DMS153 treated with DMSO at 0.1 percent for 48 hours (cell line): Measurements from ENCODE around the gene CAPN1.
"Not testable (repeated sequence)": the region's sequence is repeated elsewhere in the genome, so short reads cannot be mapped to it uniquely, and the experiment has no call there.

Source experiments
- DNase-seq: peaks from one replicate; lab custom pipeline; 2025; ENCODE audit not compliant: unreplicated experiment; lab: John Stamatoyannopoulos, UW

Gene CAPN1

DNA sequence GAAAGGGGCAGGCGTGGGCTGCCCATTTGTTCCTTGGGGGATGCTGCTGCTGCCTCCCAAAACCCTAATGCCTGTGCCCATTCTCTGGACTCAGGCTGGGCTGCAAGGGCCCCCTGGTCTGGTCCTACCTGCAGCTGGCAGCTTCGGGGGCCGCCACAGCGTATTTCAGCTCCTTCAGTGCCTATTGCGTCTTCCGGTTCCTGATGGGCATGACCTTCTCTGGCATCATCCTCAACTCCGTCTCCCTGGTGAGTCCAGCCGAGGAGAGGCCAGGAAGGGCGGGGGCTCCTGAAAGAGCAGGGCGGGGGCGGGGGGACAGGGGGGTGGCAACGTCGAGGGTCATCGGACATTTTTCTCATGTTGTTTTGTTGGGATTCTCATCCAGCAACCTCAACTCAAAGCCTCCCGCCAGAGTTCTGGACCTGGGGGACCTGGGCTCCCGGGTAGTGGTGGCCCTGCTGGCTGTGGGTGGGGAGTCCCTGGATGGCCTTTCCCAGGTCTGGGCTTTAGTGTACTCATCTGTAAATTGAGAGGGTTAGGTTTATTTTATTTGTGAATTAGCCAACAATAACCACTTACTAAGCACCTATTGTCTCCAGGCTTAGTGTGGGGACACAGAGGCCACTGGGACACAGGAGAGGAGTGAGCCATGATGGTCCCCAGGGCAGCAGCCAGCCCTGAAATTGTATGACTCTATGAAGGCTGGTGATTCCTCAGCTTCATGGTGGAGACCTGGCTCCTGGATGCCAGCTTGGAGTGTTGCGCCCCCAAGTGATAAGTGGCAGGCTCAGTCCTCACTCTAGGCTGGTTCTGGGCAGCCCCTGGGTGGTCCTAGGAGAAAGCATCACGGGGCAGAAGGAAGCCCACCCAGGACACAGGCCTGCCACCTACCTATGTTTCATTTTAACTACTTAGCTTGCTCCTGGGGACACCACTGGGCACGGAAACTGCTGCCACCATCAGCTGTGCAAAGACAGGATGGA is 36.0 kb downstream of the CAPN1 start:
- no peak for DNase-seq

- DNase-seq = no peak
Observed at GRCh38 chr11:65218446-65218845, 36.7 kb downstream of the CAPN1 start.

- no peak for DNase-seq
Observed at GRCh38 chr11:65219930-65220213, 38.1 kb downstream of the CAPN1 start.

DNA sequence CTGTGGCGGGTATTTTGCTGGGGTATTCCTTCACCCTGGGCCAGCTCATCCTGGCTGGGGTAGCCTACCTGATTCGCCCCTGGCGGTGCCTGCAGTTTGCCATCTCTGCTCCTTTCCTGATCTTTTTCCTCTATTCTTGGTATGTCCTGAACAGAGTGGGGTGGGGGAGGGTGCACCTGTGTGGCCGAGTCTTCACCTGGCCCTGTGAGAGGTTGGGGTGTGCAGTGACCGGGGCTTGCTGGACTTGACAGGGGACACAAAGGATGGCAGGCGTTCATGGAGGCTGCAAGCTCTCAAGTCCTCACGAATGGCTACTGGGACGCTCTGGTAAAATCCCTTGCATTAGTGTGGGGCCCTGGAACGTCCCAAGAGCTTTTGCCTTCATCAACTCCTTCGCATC is 39.3 kb downstream of the CAPN1 start:
- no peak for DNase-seq

GRCh38 chr11:65223011-65223410 is 41.3 kb downstream of the CAPN1 start:
- no peak for DNase-seq

DNA sequence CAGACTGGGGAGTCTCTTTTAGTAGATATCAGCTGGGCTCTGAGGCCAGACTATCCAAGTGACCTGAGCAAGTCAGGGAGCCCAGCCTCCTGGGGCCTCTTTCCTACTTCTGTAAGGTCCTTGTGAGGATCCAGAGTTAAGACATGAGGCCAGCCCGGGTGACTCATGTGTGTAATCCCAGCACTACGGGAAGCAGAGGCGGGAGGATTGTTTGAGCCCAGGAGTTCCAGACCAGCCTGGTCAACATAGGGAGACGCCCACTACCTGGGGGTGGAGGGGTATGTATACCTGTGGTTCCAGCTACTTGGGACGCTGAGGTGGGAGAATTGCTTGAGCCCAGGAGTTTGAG is 43.2 kb downstream of the CAPN1 start:
- DNase-seq = no peak

GRCh38 chr11:65225279-65226102 is 43.8 kb downstream of the CAPN1 start:
- no peak for DNase-seq

- no peak for DNase-seq
Observed at GRCh38 chr11:65226103-65226442, 44.3 kb downstream of the CAPN1 start.

DNA sequence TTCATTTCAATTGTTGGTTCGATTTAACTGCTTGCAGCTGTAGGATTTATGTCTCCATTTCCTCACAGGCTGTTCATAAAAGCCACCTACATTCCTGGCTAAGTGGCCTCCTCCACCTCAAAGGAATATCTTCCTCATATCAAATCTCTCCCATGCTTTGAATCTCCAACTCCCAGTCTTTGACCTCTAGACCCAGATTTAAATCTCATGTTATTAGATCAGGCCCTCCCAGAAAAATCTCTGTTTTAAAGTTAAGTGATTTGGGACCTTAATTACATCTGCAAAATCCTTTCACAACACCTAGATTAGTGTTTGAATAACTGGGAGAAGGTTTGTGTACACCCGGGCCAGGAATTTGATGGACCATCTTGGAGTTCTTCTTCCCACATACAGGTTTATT is 46.2 kb downstream of the CAPN1 start:
- DNase-seq = no peak

- DNase-seq = no peak
Observed at GRCh38 chr11:65236194-65237059, 54.7 kb downstream of the CAPN1 start.

DNA sequence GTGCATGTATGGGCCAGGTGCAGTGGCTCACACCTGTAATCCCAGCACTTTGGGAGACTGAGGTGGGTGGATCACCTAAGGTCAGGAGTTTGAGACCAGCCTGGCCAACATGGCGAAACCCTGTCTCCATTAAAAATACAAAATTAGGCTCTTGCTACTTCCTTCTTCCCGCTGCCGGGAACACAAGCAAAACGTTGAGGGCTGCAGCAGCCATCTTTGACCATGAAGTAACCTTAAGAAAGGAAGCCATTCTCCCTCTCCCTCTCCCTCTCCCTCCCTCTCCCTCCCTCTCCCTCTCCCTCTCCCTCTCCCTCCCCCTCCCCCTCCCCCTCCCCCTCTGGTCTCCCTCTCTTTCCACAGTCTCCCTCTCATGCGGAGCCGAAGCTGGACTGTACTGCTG is 56.6 kb downstream of the CAPN1 start:
- not testable (repeated sequence) for DNase-seq

DNA sequence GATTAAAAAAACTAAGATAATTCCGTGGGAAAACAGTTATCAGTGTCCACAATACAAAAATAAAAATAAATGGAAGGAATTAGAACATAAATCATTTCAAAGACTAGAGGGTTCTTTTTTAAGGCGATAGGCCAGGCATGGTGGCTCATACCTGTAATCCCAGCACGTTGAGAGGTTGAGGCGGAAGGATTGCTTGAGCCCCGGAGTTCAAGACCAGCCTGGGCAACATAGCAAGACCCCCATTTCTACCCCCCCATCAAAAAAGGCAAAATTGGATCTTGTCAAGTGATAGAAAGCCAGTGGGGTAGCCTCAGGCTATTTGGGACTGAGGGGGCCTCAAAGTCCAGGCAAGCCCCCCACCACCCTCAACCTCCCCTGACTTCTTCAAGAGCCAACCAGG is 59.4 kb downstream of the CAPN1 start:
- DNase-seq = no peak

DNA sequence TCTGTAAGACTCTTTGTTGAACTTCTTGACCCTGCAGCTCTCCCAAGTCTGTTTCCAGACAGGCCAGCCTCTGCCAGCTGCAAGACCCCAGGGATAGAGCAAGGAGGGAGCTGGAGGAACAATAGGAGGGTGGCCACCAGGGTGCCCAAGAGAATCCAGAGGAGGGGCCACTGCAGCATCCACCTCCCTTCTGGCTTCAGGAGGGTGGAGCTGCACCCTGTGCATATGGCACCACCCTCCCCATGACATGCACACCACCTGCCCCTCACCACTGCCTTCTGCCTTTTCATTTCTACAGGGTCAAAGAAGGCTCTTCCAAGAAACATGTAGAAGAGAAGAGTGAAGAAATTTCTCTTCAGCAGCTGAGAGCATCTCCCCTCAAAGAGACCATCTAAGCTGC is 60.0 kb downstream of the CAPN1 start:
- DNase-seq = no peak

DNA sequence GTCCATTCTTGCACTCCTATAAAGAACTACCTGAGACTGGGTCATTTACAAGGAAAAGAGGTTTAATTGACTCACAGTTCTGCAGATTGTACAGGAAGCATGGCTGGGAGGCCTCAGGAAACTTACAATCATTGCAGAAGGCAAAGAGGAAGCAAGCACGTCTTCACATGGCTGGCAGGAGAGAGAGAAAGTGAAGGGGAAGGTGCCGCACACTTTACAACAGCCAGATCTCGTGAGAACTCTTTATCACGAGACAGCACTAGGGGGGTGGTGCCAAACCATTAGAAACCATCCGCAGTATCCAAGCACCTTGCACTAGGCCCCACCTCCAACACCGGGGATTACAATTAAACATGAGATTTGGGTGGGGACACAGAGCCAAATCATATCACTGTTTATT is 60.7 kb downstream of the CAPN1 start:
- DNase-seq = no peak

DNA sequence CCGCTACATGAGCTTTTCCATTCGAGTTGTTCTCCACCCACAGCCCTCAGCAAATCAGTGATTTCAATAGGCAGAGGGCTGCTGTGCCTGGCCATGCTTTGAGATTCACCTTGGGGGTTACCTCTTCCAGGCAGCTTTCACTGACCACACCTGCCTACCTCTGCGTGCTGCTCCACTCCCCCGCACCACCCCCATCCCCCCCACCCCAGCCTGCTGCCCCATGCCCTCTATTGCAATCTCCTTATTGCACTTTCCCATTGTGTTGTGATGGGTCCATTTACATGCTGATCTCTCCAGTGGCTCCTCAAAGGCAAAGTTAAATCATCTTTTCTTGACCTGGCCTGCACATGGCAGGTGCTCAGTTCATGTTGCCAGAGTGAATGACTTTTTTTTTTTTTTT is 62.1 kb downstream of the CAPN1 start:
- no peak for DNase-seq

DNA sequence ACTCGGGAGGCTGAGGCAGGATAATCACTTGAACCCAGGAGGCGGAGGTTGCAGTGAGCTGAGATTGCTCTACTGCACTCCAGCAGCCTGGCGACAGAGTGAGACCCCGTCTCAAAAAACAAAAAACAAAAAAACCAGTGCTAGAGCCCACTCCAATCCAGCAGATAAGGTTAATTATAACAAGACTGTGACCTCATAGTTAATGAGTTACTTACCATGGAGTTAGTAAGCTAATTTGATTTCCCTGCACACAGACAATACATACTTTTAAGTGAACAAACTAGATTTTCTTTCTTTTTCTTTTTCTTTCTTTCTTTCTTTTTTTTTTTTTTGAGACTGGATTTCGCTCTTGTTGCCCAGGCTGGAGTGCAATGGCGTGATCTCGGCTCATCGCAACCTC is 63.3 kb downstream of the CAPN1 start:
- DNase-seq = not testable (repeated sequence)

DNA sequence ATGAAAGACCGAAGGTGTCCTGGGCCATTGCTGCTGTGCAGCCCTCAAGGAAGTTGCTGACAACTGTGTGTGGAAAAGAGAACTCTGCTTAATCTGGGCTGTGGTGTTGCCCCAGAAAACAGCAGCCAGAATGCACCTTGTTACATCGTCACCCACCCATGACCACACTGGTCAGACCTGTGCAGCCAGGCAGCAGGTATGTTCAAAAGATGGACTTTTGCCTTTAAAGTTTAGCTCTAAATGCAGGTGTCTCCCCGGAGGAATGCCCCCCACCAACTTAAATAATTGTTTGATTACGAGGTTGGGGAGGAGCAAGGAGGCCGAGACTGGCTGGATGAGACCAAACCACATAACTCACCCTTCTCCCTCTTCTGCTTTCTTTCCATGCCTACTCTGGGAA is 64.8 kb downstream of the CAPN1 start:
- DNase-seq = no peak

GRCh38 chr11:65248184-65248710 is 66.5 kb downstream of the CAPN1 start:
- DNase-seq = not testable (repeated sequence)

- no peak for DNase-seq
Observed at GRCh38 chr11:65251476-65251875, 69.7 kb downstream of the CAPN1 start.

DNA sequence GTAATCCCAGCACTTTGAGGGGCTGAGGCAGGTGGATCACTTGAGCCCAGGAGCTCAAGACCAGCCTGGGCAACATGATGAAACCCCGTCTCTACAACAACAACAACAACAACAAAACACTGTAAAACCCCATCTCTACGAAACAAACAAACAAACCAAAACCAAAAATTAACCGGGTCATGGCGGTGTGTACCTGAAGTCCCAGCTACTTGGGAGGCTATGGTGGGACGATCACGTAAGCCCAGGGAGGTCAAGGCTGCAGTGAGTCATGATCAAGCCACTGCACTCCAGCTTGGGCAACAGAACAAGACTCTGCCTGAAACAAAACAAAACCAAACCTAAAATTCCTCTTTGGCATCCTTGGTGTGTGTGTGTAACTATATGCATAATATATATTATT is 73.0 kb downstream of the CAPN1 start:
- DNase-seq = no peak

- DNase-seq = no peak
Observed at GRCh38 chr11:65258988-65259387, 77.3 kb downstream of the CAPN1 start.
